GM12865 (cell line): ENCODE data around the gene VPS13D.

Experiments used
- DNase-seq: peaks from one replicate; pipeline ENCODE4 v3.0.0; 2010; ENCODE audit warnings: low read depth
- H3K4me3 ChIP-seq: 2 replicates; pipeline ENCODE4 v1.5.1; 2011; ENCODE audit warnings: mild to moderate bottlenecking, low read depth, low read length, control low read depth
- CTCF ChIP-seq: IDR thresholded peaks from 2 replicates; pipeline ENCODE4 v1.5.1; 2011; ENCODE audit warnings: low read length, control low read depth, low read depth, inconsistent platforms; ENCODE audit not compliant: insufficient read depth; ENCODE audit errors: missing control alignments

Gene VPS13D

GRCh38 chr1:12506281-12507280 is 276.8 kb downstream of the VPS13D start:
- TF ChIP-seq CTCF, result no peak
- DNase-seq, result no peak
- H3K4me3 ChIP-seq, result no peak overlapping the region

- no peak overlapping the region for H3K4me3 ChIP-seq
- DNase-seq, result no peak
- TF ChIP-seq CTCF, result no peak
These were observed 277.8 kb downstream of the VPS13D start for GRCh38 chr1:12507631-12508030.

- TF ChIP-seq CTCF, result no peak
- no peak for DNase-seq
- no peak overlapping the region for H3K4me3 ChIP-seq
These were observed 279.0 kb downstream of the VPS13D start for GRCh38 chr1:12508849-12509248.

GRCh38 chr1:12511128-12511484 is 281.3 kb downstream of the VPS13D start:
- no peak for TF ChIP-seq CTCF
- H3K4me3 ChIP-seq, result no peak overlapping the region
- DNase-seq, result no peak

- DNase-seq, result no peak
- no peak overlapping the region for H3K4me3 ChIP-seq
- no peak for TF ChIP-seq CTCF
These were observed 282.0 kb downstream of the VPS13D start for GRCh38 chr1:12511516-12512468.

GRCh38 chr1:12513181-12513580 is 283.4 kb downstream of the VPS13D start:
- no peak for DNase-seq
- TF ChIP-seq CTCF, result no peak
- no peak overlapping the region for H3K4me3 ChIP-seq
